Stimulated activated CD8-positive, alpha-beta memory T cell treated with anti-CD3 and anti-CD28 coated beads, Interleukin-15, amount 100 ng/mL, for 4 hours (primary cell): ENCODE data around the gene GLYATL1B.
"Not testable (repeated sequence)": the region's sequence is repeated elsewhere in the genome, so short reads cannot be mapped to it uniquely, and the experiment has no call there.

Source experiments
- DNase-seq, 2 donors: peaks; one replicate each; pipeline ENCODE4 v3.0.0-alpha.2; 2020; ENCODE audit warnings: low read depth in 2 of 2

GLYATL1B gene

GRCh38 chr11:59095972-59096575 lies 10.0 kb downstream of the GLYATL1B start:
- not testable (repeated sequence) for DNase-seq

- DNase-seq = peak in 1 of 2 donors; percentile 31
These were observed 11.1 kb downstream of the GLYATL1B start for GRCh38 chr11:59097113-59097708.

- DNase-seq = not testable (repeated sequence)
These were observed 11.8 kb downstream of the GLYATL1B start for GRCh38 chr11:59097938-59098337.

GRCh38 chr11:59102259-59102765 lies 16.2 kb downstream of the GLYATL1B start:
- DNase-seq = no peak

GRCh38 chr11:59106363-59107336 lies 20.5 kb downstream of the GLYATL1B start, which contains the start of gene FAM111B:
Gene FAM111B, plus strand, starts transcription at chr11:59107237. Its CDS starts 2,389 bp downstream, at chr11:59109626.
- DNase-seq = no peak

GRCh38 chr11:59107721-59108120 lies 21.6 kb downstream of the GLYATL1B start:
- DNase-seq = not testable (repeated sequence)

- no peak for DNase-seq
These were observed 26.4 kb downstream of the GLYATL1B start for GRCh38 chr11:59112494-59112893.

GRCh38 chr11:59114344-59114743 lies 28.2 kb downstream of the GLYATL1B start:
- DNase-seq = no peak

- DNase-seq = no peak
These were observed 29.4 kb downstream of the GLYATL1B start for GRCh38 chr11:59115553-59115952.

GRCh38 chr11:59117774-59118173 lies 31.7 kb downstream of the GLYATL1B start:
- DNase-seq = no peak

GRCh38 chr11:59119826-59120225 lies 33.7 kb downstream of the GLYATL1B start:
- DNase-seq = no peak

GRCh38 chr11:59135648-59136461 lies 49.7 kb downstream of the GLYATL1B start:
- peak; percentile 68 to 70 for DNase-seq

- DNase-seq = not testable (repeated sequence)
These were observed 50.4 kb downstream of the GLYATL1B start for GRCh38 chr11:59136551-59136950.

GRCh38 chr11:59137190-59137589 lies 51.1 kb downstream of the GLYATL1B start:
- no peak for DNase-seq

GRCh38 chr11:59138643-59139042 lies 52.5 kb downstream of the GLYATL1B start:
- DNase-seq = no peak

- no peak for DNase-seq
These were observed 55.1 kb downstream of the GLYATL1B start for GRCh38 chr11:59141191-59141590.

- DNase-seq = no peak
These were observed 55.8 kb downstream of the GLYATL1B start for GRCh38 chr11:59141673-59142460.

GRCh38 chr11:59142530-59143507 lies 56.7 kb downstream of the GLYATL1B start, which contains the start of gene FAM111A:
Gene FAM111A, plus strand, starts transcription at chr11:59142856. Its CDS starts 6,017 bp downstream, at chr11:59148873.
- peak; percentile 66 to 75 for DNase-seq

- DNase-seq = no peak
These were observed 58.0 kb downstream of the GLYATL1B start for GRCh38 chr11:59144096-59144495.
